ENCODE results near the gene OSR1.

Gene OSR1

GRCh38 chr2:19371996-19372582 is 13.7 kb upstream of the OSR1 start:
- TF ChIP-seq ZFX (IDR thresholded peaks at IDR 0.05) = no peak
- TF ChIP-seq, protein P1, sequence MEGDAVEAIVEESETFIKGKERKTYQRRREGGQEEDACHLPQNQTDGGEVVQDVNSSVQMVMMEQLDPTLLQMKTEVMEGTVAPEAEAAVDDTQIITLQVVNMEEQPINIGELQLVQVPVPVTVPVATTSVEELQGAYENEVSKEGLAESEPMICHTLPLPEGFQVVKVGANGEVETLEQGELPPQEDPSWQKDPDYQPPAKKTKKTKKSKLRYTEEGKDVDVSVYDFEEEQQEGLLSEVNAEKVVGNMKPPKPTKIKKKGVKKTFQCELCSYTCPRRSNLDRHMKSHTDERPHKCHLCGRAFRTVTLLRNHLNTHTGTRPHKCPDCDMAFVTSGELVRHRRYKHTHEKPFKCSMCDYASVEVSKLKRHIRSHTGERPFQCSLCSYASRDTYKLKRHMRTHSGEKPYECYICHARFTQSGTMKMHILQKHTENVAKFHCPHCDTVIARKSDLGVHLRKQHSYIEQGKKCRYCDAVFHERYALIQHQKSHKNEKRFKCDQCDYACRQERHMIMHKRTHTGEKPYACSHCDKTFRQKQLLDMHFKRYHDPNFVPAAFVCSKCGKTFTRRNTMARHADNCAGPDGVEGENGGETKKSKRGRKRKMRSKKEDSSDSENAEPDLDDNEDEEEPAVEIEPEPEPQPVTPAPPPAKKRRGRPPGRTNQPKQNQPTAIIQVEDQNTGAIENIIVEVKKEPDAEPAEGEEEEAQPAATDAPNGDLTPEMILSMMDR (conservative IDR thresholded peaks at IDR 0.05) = no peak
- no peak overlapping the region for H3K27ac ChIP-seq

DNA sequence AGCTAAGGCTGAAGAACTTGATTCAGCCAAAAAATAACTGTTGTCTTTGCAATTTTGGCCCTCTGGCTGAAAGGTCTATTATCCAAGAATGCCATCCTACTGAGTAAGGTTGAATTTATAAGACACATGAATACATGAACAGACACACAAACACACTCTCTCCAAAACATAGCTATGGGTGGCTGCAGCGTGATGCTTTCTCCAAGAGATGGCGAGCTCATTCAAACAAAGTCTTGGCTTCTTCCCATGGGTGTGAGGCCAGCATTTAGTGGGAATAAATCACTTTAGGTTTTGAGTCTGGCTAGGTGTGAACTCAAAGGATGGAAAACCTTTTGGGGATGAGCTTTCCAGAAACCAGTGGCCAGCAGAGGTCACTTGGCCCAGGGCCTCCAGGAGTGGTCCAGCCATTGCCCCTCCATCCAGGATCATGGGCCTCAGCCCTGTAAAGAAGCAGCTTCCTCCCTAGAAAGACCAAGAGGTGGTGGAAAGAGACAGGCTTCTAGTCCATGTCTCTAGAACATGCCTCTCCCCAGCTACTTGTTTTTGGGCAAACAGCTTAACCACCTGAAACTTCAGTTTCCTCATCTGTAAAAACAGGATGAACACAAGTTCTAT is 11.0 kb upstream of the OSR1 start:
- TF ChIP-seq, protein P1 (conservative IDR thresholded peaks at IDR 0.05) = peak; percentile 30
- no peak for TF ChIP-seq ZFX (IDR thresholded peaks at IDR 0.05)
- no peak overlapping the region for H3K27ac ChIP-seq

DNA sequence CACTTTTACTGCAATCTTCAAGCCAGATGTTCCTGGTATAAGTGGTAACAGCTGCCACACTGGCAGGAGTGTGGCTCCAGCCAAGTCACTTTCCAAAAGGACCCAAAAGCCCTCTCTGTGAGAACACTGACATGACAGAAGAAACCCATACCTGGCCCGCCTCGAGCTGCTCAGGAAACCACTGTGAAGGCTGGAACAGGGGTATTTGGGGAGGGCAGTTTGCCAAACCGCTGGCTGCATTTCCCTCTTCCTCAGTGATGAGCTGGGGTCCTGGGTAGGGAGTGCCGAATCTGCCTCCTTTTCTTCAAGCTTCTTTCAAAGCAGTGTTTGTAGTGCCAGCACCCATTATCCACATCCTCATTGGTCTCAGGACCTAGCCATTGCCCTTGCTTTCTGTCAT is 10.3 kb upstream of the OSR1 start:
- H3K27ac ChIP-seq = no peak overlapping the region
- TF ChIP-seq, protein P1 (conservative IDR thresholded peaks at IDR 0.05) = no peak
- no peak for TF ChIP-seq ZFX (IDR thresholded peaks at IDR 0.05)

DNA sequence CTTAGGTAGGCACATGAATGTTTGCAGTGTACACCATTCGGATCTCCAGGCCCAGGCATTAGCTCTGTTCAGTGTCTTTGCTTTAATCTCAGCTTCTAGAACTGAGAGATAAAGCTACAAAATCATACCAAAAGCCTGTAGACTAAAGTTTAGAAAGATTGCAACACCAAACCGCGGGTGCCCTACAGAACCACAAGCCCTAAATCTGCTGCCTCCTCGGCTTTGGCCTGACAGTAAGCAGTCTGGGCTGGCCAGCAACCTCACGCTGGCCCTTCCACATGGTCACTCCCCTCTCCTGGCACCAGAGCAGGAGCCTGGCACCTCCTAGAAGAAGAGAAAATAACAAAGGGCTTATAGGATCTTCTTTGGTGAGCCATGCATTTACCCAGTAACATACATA is 8.9 kb upstream of the OSR1 start:
- TF ChIP-seq ZFX (IDR thresholded peaks at IDR 0.05) = no peak
- TF ChIP-seq, protein P1 (conservative IDR thresholded peaks at IDR 0.05) = no peak
- H3K27ac ChIP-seq = no peak overlapping the region

DNA sequence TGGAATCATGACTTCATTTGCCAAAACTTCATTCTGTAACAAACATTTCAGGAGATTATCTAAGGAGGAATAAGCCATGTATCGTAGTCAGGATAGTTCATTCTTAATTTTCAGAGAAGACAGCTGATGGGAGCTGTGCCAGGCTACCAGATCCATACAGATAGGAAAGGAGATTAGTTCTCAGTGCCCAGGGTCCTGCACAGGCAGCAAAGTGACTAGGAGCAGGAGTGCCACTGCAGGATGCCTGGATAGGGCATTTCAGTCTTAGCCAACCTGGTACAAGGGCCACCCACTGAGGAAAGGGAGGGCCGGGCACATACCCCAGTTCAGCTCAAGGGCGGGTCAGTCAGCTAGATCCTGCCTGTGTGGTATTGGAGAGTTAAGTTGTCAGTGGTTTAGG is 6.7 kb upstream of the OSR1 start:
- TF ChIP-seq, protein P1 (conservative IDR thresholded peaks at IDR 0.05) = no peak
- TF ChIP-seq ZFX (IDR thresholded peaks at IDR 0.05) = no peak
- H3K27ac ChIP-seq = no peak overlapping the region

- TF ChIP-seq, protein P1 (conservative IDR thresholded peaks at IDR 0.05) = no peak
- no peak for TF ChIP-seq ZFX (IDR thresholded peaks at IDR 0.05)
- H3K27ac ChIP-seq = no peak overlapping the region
These were observed 5.6 kb upstream of the OSR1 start for GRCh38 chr2:19364014-19364413.

GRCh38 chr2:19363474-19363778 is 5.0 kb upstream of the OSR1 start:
- no peak overlapping the region for H3K27ac ChIP-seq
- no peak for TF ChIP-seq ZFX (IDR thresholded peaks at IDR 0.05)
- TF ChIP-seq, protein P1 (conservative IDR thresholded peaks at IDR 0.05) = no peak

All from C4-2B (cell line).